Myocyte (in vitro differentiated cells): ENCODE data around the gene ZNF408. TPM values are rescaled to one million over a fixed set of nuclear protein-coding genes. Genes with fewer than 3 reads are reported as not detected.
"Not testable (repeated sequence)": the region's sequence is repeated elsewhere in the genome, so short reads cannot be mapped to it uniquely, and the experiment has no call there.

Experiments
- DNase-seq: peaks from one replicate; pipeline ENCODE4 v3.0.0-alpha.2; 2012; ENCODE audit warnings: low read depth
- total RNA-seq: library from RNA; depleted of rRNA; stranded (reverse); fragments of >200 nt; gene quantifications from 2 replicates; pipeline ENCODE4 v1.2.3, GENCODE V29; 2014

The ZNF408 gene
- total RNA-seq, 1 donor from 2014 or later: 10.3 TPM

DNA sequence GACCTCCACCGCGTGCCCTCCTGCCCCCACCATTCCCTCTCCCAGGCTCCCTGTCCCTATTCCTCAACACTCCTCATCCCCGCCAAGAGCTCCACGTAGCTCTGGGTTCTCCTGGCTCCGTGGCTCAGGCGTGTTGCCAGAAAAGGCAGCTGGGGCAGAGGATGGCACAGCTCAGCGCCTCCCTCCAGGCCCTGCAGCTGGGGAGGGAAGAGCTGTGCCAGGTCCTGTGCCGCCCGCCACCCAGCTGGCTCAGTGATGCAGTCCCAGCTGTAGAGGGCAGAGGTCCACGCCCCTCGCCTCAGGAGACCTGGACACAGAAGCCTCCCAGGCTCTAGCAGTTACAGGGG is 4.6 kb upstream of the ZNF408 start:
- peak; percentile 87 for DNase-seq

DNA sequence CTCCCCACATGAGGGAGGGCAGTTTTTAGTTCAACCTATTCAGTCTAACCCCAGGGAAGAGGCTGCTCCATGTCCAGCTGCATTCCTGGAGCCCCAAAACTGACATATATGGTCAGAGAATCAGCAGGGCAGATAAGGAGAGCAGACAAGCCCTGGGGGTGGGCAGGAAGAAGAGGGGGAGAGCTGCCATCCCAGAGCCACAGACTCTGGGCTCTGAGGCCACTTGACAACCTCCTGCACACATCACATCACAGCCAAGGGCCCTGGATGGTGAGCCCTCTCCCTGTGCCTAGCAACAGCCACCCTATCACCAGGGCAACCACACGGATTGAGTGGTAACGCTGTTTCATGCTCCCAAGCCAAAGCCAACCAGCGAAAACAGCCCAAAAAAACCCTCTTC is 3.5 kb upstream of the ZNF408 start:
- no peak for DNase-seq

DNA sequence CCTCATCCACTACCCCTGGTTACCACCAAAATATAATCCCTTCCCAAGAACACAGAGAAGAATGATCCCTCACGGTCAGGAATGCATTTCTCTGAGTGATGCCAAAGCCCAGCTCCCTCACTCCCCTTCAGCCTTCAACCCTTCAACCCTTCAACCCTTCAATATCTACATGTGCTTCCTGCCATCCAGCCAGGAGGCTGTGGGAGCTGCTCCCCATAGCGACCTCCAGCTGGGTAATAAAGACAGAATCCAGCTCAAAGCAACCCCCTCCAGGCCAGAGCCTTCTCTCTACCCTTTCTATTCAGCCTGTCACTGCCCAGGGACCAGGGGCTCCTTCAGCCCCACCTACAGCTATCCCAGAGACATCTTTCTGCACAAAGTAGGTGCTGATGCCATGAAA is 3.1 kb upstream of the ZNF408 start:
- DNase-seq: no peak

DNA sequence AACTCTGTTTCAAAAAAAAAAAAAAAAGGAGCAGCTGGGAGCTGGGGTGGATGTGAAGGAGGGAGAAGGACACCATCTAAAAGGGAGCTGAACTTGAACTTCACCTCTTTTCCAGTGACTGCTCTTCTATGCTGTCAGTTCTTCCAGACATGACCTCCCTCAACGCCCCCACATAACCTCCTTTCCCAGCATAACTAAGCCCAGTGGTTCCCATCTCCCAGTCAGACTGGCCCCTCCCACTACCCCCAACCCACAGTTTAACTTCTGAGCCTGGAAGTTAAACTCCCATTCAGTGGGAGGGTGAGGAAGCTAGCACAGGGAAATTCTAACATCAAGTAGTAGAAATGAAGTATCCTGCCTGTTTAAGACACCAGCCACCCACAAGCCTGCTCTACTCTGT is 2.2 kb upstream of the ZNF408 start:
- DNase-seq: no peak

DNA sequence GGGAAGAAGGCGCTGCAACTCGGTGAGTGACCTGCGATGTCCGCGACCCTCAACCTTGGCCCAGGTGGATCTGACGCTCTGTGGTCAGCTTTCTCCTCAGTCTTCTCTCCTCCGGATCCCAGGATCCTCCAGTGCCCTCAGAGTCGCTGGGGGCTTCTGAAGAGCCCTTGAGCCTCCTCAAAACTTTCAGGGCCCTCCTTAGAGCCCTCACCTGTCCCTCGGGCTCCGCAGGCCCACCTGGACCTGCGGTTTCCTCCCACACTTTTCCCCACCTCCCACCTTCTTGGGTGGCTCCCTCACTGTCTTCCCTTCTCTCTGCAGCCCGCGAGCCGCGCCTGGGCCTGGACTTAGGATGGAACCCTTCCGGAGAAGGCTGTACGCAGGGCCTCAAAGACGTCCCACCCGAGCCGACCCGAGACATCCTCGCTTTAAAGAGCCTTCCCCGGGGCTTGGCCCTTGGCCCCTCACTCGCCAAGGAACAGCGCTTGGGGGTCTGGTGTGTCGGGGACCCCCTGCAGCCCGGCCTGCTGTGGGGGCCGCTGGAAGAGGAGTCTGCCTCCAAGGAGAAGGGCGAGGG is 335 bp downstream of the ZNF408 start:
- no peak for DNase-seq

DNA sequence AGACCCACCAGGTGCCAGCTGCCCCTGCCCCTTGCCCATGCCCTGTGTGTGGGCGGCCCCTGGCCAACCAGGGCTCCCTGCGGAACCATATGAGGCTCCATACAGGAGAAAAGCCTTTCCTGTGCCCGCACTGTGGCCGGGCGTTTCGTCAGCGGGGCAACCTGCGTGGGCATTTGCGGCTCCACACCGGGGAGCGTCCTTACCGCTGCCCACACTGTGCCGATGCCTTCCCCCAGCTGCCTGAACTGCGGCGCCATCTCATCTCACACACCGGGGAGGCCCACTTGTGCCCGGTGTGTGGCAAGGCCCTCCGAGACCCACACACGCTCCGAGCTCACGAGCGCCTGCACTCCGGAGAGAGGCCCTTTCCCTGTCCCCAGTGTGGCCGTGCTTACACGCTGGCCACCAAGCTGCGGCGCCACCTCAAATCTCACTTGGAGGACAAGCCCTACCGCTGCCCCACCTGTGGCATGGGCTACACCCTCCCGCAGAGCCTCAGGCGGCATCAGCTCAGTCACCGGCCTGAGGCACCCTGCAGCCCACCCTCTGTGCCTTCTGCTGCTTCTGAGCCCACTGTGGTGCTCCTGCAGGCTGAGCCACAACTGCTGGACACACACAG is 4.3 kb downstream of the ZNF408 start:
- no peak for DNase-seq

DNA sequence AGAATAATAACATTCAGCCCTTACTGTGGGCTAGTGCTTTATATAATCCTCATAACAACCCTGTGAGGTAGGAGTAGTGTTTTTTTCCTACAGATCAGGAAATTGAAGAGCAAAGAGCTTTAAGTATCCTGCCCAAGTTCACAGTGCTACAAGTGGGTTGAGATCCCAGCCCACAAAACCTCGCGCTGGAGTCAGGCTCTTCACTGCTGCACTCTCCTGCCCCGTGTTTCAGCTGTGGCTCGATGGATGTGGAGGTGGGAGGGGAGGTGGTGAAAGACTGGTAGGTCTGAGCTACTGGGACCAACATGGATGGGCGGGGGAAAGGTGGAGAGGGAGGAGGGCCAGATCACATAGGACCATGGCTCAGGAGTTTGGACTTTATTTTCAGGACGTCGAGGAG is 6.1 kb downstream of the ZNF408 start:
- DNase-seq: no peak

DNA sequence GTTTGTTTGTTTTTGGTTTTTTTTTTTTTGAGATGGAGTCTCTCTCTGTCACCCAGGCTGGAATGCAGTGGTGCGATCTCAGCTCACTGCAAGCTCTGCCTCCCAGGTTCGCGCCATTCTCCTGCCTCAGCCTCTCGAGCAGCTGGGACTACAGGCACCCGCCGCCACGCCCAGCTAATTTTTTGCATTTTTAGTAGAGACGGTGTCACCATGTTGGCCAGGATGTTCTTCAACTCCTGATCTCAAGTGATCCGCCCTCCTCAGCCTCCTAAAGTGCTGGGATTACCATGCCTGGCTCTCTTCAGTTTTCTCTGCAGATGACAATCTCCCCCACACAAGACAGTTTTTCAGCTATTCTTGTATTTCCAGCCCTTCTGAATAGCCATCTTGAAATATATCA is 8.5 kb downstream of the ZNF408 start:
- DNase-seq: not testable (repeated sequence)

DNA sequence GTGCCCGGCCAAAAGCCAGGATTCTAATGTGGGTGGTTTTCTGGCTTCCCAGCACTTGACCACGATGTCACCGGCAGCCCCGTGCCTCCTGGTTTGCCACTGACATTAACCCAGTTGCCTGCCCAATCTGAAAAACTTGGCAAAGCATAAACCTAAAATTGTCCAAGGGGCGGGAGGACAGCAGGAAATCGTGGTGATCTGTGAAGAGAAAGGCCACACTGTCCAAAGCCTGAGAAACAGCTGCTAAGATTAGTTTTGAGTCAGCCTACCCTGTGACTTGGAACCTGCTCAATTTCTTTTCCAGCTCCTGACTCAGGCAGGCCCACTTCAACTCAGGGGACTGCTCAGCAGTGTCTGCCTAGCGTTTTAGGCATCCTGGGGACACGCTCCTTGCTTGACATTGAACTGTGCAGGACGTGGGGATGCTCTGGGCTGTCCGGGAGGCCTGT is 10.0 kb downstream of the ZNF408 start:
- DNase-seq: peak; percentile 99

DNA sequence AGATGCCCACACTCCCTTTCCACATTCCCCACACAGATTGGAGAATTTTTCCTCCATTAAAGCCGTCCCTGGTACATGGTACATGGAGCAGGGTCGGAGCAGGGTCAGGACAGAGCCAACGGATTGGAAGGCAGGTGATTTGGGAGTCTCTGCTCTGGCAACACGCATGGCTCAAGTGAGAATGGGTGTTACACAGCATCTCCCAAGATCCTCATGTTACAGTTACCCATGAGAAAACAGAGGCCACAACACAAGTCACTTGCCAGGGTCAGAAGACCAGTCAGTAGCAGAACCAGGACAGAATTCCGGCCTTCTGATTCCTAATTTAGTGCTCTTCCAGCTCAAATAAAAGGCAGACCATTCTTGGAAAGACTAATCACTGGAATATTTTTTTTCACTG is 10.5 kb downstream of the ZNF408 start:
- peak; percentile 83 for DNase-seq

DNA sequence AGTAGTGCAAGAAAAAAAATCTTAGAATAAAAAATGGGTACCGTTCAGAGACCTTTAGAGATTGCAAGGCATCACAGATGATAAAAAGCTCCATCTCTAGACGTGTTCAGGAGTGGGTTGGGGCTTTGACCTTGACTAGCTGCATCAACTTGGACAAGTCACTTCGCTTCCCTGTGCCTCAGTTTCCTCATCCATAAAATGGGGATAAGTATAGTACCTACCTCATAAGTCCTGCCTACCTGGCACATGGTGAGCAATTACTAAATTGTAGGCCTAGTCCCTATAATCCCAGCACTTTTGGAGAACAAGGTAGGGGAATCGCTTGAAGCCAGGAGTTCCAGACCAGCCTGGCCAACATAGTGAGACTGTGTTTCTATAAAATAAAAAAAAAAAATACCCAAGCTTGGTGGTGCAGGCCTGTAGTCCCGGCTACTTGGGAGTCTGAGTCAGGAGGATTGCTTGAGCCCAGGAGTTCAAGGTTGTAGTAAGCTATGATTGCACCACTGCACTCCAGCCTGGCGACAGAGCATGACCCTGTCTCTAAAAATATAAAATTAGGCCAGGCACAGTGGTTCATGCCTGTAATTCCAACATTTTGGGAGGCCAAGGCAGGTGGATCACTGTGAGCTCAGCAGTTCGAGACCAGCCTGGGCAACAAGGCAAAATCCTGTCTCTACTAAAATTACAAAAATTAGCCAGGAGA is 12.2 kb downstream of the ZNF408 start:
- no peak for DNase-seq

DNA sequence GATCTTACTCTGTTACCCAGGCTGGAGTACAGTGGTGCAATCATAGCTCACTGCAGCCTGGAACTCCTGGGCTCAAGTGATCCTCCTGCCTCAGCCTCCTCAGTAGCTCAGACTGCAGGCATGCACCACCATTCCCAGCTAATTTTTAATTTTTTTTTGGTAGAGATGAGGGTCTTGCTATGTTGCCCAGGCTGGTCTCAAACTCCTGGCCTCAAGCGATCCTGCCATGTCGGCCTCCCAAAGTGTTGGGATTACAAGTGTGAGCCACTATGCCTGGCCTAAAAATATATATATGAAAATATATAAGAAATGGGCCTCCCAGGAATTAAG is 17.0 kb downstream of the ZNF408 start:
- DNase-seq: not testable (repeated sequence)

DNA sequence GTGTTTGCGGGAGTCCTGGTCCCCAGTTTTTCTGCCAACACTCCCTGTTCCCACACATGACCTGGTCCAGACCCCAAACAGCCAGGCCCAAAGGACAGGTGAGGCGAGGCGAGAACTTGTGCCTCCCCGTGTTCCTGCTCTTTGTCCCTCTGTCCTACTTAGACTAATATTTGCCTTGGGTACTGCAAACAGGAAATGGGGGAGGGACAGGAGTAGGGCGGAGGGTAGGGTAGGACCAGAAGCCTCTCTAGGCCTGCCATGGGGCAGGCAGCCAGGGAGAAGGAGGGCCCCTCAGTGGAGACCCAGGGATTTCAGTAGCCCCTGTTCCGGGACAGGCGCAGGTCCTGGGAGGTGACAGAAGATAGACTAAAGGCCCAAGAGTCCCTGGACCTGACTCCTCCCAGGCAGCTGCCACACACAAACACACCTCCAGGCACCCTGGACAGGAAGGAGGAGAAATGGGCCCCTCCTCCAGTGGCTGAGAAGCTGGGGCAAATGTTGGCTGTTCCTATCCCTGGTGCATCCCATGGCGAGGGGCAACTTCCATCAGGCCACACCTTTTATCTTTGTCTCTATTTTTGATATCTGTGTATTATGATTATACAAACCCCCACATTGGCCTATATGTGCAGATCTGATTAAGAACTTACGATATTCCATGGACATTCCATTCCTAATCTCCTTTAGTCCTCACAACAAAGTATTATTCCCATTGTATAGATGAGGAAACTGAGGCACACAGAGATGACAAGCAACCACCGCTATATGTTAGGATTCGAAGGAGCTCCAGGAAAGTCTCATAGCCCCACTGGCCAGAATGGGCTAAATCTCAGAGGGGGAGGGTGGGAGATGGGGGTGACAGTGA is 17.6 kb downstream of the ZNF408 start:
- DNase-seq: no peak

DNA sequence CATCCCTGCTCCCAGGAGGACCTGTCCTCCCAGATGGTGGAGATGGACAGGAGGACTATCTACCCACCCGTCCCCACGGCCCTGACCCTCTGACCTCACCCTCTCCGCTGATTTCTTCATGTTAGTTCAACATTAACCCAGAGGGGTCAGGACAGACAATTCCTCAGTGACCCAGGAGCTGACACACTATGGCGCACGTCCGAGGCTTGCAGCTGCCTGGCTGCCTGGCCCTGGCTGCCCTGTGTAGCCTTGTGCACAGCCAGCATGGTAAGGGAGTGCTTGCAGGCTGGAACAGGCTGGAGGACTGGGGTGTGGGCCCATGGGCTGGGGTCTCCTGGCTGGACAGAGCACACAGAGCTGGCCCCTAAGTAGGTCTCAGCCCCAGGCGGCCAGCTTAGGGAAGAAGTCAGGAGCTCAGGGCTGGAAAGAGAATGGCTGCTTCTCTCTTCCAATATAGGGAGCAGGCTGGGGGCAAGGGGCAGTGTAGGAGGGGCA is 18.3 kb downstream of the ZNF408 start, which contains the start of gene F2:
Gene F2 (plus strand): TSS at position 166 of the 495 bp plus-strand sequence. CDS start 23 bp downstream, at position 189.
- DNase-seq: no peak

DNA sequence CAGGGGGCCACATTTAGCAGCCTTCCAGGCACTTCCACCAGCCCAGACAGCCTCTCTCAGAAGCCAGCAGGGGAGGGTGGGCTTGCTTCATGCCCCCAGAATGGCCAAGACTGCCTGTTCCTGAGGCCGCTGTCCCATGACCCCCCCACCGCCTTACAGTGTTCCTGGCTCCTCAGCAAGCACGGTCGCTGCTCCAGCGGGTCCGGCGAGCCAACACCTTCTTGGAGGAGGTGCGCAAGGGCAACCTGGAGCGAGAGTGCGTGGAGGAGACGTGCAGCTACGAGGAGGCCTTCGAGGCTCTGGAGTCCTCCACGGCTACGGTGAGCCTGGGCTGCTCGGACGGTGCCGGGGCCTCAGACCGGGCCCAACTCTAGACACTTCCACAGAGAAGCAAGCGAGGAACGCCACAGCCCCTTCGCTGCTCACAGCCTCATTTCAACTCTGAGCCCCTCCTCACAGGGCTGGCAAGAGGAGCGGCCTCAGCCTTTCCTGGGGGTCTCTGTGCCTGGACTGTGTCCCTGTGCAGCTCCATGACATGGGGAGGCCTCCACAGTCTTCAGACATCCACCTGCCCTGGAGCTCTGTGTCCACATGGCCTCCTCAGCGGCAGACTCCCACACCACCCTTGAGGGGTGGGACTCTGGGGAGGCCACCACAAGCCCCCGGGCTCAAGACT is 18.9 kb downstream of the ZNF408 start:
- no peak for DNase-seq

DNA sequence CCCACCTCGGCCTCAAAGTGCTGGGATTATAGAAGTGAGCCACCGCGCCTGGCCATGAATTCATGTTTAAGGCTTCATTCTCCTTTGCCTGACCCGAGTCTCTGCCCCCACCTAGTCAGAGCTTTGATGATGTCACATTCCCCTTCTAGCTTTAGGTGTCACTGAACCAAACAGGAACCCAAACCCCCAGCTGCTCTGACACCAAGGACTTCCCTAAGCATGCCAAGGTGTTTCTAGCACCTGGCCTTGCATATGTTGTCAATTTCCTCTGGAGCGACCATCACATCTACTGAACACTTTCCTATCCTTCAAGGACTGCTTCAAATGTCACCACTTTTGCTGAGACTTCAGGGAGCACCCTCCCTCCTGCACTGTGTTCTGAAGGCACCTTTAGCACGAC is 20.5 kb downstream of the ZNF408 start:
- no peak for DNase-seq

DNA sequence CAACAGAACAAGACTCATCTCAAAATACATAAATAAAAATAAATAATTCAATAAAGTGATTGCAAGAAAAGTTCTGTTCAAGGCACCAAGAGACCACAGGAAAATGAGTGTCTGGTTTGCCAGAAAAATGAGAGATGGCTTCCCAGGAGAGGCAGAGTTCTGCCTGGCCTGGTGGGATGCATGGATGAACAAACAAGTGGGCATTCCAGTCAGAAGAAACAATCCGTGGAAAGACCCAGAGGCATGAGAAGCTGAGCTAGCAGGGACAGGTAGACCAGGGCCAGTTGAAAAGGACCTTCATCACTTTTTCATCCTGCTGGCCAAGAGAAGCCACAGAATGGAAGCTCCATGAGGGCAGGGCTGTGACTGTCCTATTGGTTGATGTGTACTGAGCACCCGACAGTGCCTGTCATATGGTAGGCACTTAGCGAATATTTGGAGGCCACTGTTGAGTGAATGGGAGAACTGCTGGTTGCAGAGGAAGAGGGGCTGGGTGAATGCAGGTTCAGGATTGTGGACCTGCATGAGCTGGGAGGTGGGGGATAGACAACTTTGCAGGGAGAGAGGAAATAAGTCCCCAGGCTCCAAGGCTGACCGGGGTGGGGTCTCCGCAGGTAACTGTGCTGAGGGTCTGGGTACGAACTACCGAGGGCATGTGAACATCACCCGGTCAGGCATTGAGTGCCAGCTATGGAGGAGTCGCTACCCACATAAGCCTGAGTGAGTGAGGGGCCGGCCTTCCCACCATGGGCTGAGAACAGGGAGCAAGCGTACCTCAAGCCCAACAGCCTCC is 21.9 kb downstream of the ZNF408 start:
- DNase-seq: no peak

DNA sequence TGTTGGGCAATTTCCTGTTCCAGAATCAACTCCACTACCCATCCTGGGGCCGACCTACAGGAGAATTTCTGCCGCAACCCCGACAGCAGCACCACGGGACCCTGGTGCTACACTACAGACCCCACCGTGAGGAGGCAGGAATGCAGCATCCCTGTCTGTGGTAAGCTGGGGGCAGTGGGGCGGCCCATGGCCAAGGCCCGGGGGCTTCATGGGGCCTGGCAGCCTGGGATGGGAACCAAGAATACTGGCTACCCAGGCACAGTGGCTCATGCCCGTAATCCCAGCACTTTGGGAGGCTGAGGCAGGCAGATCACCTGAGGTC is 22.5 kb downstream of the ZNF408 start:
- no peak for DNase-seq

DNA sequence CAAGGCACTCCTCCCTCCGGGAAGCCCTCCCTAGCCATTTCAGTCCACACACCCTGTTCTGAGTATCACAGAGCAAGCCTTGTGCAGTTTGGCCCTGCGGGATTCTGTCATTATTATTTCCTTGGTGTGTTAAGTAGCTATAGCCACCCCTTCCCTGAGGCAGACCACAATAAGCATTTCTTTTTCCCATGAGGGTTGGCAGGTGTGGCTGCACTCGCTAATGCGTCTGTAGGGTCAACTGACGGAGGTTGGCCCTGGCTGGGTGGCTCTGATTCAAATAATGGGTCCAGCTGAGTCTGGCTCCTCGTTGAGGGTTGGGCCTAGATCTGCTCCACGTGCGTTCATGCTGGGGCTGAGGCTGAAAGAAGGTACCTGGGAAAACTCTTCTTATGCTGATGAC is 23.3 kb downstream of the ZNF408 start:
- peak; percentile 38 for DNase-seq
